Activated CD4-positive, alpha-beta T cell treated with anti-CD3 and anti-CD28 coated beads, Interleukin-2, Interleukin-6, amounts not matched to agents 100 ng/mL and 50 ng/mL, durations not matched to agents 16 hours and 8 hours (primary cell): ENCODE results near the gene MYEF2.

ENCODE experiments used
- DNase-seq: peaks from one replicate; pipeline ENCODE4 v3.0.0-alpha.2; 2020

Gene MYEF2

GRCh38 chr15:48177766-48178647 is at the start of gene MYEF2:
TSS of gene MYEF2 (minus strand) at chr15:48178295. CDS start at chr15:48178237, 58 bp downstream.
- DNase-seq = peak; percentile 81

GRCh38 chr15:48225771-48226170 is 47.7 kb upstream of the MYEF2 start:
- DNase-seq = no peak

GRCh38 chr15:48222627-48223026 is 44.5 kb upstream of the MYEF2 start:
- no peak for DNase-seq

- DNase-seq = no peak
Measured at GRCh38 chr15:48221885-48222284, 43.8 kb upstream of the MYEF2 start.

- DNase-seq = no peak
Measured at GRCh38 chr15:48221261-48221660, 43.2 kb upstream of the MYEF2 start.

- no peak for DNase-seq
Measured at GRCh38 chr15:48205981-48206380, 27.9 kb upstream of the MYEF2 start, which contains the start of gene SLC12A1. TSS of gene SLC12A1 (plus strand) at chr15:48206302. CDS start at chr15:48207720, 1,418 bp downstream.

- no peak for DNase-seq
Measured at GRCh38 chr15:48202068-48202467, 24.0 kb upstream of the MYEF2 start.

- DNase-seq = no peak
Measured at GRCh38 chr15:48191574-48192225, 13.6 kb upstream of the MYEF2 start, which contains the start of gene CTXN2. TSS of gene CTXN2 (plus strand) at chr15:48191665. CDS start at chr15:48201301, 9,636 bp downstream.

GRCh38 chr15:48190932-48191573 is 13.0 kb upstream of the MYEF2 start:
- DNase-seq = peak; percentile 43

- no peak for DNase-seq
Measured at GRCh38 chr15:48186271-48186670, 8.2 kb upstream of the MYEF2 start.

GRCh38 chr15:48185529-48185928 is 7.4 kb upstream of the MYEF2 start:
- DNase-seq = no peak

GRCh38 chr15:48182749-48183148 is 4.7 kb upstream of the MYEF2 start:
- no peak for DNase-seq

- DNase-seq = no peak
Measured at GRCh38 chr15:48178648-48178931, 495 bp upstream of the MYEF2 start.

GRCh38 chr15:48177383-48177765 is 721 bp downstream of the MYEF2 start:
- peak; percentile 32 for DNase-seq

GRCh38 chr15:48176957-48177356 is 1.1 kb downstream of the MYEF2 start:
- no peak for DNase-seq

GRCh38 chr15:48176112-48176511 is 2.0 kb downstream of the MYEF2 start:
- DNase-seq = no peak

GRCh38 chr15:48175126-48175525 is 3.0 kb downstream of the MYEF2 start:
- peak; percentile 17 for DNase-seq

- DNase-seq = no peak
Measured at GRCh38 chr15:48170981-48171380, 7.1 kb downstream of the MYEF2 start.

- DNase-seq = no peak
Measured at GRCh38 chr15:48168616-48169015, 9.5 kb downstream of the MYEF2 start.

- no peak for DNase-seq
Measured at GRCh38 chr15:48153526-48153925, 24.6 kb downstream of the MYEF2 start.

- DNase-seq = no peak
Measured at GRCh38 chr15:48149858-48150257, 28.2 kb downstream of the MYEF2 start.

GRCh38 chr15:48147358-48147757 is 30.7 kb downstream of the MYEF2 start:
- DNase-seq = no peak

GRCh38 chr15:48145923-48146322 is 32.2 kb downstream of the MYEF2 start:
- no peak for DNase-seq

GRCh38 chr15:48144889-48145288 is 33.2 kb downstream of the MYEF2 start:
- no peak for DNase-seq
